Suppressor macrophage treated with lipopolysaccharide for 4 hours (primary cell): ENCODE results near the gene MEX3A.
"Not testable (repeated sequence)": the region's sequence is repeated elsewhere in the genome, so short reads cannot be mapped to it uniquely, and the experiment has no call there.

Experiments used
- DNase-seq: peaks from one replicate; pipeline ENCODE4 v3.0.0-alpha.2; 2020

MEX3A gene

DNA sequence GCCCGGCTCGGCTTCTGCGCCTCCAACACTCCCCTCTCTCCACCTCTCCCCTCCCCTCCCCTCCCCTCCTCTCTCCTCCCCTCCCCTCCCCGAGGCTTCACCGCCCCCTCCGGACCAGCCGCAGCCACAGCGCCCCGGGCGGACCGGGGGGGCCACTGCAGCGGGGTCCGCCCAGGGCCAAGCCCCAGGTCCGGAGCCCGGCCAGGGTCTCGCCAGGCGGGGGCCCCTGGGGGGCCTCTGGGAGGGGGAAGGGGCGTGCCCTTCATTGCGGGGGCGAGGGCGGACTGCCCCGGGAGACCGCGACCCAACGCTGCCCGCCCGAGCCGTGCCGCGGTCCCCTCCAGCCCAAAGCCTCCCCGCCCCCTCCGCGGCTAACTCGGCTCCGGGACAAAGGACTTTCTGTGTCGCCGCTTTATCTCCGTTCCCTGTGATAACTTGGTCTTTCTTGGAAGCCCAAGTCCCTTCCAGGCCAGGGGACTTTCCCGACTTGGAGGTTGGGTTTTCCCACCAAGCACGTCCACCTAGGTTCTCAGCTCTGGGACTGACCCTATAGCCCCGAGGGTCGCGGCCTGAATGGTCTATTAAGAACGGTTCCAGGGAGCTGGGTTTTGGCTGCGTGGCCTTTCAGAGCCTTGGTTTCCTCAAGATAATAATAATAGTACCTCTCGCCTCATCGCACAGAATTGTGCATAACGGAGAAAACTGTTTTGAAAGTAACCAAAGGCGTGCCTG lies 28.3 kb downstream of the MEX3A start, which contains the start of gene UBQLN4:
TSS of gene UBQLN4 (minus strand) at position 31 of the 732 bp plus-strand sequence. CDS start 97 bp downstream, outside the sequence.
- peak; percentile 94 for DNase-seq

DNA sequence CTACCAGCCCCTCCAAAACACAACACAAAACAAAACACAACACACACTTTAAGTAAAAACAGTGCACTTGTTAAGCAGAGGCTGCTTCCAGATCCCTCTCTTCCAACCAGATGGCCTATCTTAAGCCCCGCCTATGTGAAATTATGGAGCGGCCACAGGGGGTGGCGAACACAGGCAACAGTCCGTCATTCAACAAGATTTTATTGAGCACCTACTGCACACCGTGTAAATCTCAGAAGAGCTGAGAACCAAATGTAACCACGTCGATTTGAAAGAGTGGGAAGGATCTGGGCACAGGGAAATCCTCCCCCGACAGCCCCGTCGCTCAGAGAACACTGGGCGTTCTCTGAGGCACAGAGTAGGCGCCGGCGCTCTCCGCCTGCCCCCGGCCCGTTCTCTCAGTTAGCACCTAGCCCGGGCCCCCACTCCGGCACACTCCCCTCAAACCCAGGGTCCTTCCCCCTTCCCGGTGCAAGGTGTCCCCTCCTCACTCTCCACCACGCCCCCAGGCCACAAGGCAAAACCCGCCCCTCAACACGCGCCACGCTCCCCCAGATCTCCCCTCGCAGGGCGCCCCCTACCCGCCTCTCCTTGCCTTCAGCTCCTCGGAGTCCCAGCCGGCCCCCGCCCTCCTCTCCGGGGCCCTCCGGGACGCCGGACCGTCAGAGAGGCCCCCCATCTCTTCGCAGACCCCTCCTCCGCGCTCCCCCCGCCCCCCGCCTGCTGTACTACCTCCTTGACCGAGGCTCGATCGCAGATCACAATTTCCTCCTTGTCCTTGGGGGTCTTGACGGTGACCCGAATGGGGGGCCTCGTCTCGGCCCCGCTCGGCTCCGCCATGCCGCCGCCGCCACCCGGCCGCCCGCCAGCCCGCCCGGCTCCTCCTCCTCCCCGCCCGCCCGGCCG lies 29.1 kb downstream of the MEX3A start:
- peak; percentile 64 for DNase-seq

DNA sequence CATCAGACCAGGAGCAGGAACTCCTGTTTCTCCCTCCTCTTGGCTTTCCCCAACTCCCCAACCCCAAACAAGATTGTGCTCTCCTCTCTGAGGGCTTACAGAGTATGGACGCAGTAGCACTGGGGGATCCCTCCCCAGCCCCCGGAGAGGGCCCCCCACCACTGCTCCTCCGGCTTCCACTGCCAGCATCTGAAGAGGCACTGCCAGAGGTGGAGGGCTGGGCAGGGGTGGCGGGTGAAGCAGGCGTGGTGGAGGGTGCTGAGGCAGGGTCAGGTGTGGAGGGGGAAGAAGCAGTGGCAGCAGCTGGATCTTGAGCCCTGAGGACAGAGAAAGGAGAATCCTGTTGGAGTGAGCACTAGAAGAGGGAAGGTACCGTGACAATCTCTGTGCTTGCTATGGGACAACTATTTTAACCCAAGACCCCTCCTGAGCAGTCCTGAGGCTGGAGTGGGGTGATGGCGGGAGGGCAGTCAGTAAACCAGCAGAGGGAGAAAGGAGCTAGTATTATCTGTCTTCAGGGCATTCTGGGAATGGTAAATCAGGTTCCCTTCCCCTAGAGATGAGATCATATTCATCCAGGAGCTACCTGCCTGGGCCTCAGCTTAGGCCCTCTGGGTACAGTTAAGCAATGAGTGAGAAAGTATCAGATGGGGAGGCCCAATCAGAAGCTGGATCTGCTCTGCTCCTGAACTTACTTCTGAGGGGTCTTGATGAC lies 31.1 kb downstream of the MEX3A start:
- no peak for DNase-seq

DNA sequence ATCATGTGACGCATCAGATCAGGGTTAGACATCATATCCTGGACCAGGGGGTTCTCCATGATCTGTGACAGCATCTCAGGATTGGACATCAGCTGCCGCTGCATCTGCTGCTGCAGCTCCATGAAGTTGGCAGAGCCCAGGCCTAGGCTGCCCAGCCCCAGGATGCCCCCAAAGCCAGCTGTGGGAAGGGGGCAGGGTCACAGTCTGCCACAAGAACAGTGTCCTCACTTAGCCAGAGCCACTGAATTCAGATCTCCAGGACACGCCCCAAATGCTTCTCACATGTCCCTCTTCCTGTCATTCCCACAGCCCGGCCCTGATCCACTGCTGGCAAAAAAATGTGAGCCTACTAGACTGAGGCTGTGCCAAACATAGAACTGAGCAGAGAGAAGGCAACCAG lies 31.9 kb downstream of the MEX3A start:
- DNase-seq: no peak

DNA sequence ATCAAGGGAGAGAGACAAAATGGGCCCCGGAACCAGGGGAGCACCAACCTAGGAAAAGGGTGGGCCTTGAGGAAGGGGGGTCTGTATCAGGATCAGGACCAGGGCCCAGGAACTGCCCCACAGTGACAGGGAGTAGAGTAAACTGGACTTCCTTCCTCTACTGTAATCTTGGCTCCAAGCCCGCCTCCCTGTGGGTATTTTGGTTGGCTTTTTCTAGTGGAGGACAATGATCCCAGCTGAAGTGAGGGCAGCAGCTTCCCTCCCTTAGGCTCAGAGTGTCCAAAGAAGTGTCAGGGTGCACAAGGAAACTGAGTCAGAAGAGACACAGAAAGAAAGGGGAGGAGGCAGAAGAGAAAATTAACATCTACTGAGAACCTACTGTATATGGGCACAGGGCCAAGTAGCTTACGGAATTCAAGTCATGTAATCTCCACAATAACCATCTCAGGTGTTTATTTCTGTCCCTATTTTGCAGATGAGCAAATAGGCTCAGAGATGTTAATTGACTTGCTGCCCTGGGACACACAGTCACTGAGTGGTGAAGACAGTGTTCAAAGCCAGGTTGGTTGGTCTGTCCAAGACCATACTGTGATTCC lies 33.5 kb downstream of the MEX3A start:
- DNase-seq: no peak

DNA sequence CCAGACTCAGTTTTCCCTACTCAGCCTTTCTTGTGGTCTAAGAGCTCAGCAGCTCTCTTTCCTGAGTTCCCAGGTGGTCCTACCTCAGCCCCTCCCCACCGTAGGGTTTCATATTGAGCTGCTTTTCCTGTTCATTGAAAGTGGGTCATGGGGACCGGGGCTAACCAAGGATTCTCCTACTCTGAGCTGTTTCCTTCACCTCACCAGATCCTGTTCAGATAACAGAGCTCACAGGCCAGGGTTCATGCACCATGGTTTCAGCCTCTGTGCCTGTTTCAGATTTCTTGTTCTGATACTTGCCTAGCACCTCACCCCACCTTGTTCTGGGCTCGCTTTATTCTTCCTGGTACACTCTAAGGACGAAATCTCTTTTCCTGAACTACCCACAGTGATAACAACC lies 37.2 kb downstream of the MEX3A start:
- DNase-seq: no peak

DNA sequence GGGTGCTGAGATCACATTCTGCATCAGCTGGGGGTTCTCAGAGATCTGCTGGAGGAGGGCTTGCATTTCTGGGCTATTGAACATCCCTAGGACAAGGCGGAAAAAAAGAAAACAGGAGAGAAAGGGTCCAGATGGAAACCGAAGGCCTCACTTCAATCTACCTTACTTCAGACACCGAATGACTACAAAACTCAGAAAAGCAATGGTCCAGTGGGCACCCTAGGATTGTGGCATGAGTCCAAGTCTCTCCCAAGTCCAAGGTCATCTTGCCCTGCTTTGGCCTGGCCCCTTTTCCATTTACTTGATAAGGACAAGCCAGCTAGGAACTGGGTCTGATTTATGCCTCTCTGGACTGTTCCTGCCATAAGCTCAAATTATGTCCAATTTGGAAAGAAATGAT lies 39.4 kb downstream of the MEX3A start:
- DNase-seq: no peak

DNA sequence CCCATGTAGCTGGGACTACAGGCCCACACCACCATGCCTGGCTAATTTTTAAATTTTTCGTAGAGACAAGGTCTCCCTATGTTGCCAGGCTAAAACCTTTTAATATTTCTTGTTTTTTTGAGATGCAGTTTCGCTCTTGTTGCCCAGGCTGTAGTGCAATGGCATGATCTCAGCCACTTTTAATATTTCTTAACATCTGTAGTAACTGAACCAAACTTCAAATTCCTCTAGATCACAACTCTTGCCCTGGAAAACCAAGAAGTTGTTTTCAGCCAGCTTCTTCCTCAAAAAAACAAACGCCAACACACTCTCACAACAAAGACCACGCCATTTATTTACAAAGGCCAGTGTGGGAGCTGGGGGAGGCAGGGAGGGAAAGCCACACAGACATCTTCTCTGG lies 47.3 kb downstream of the MEX3A start:
- not testable (repeated sequence) for DNase-seq

DNA sequence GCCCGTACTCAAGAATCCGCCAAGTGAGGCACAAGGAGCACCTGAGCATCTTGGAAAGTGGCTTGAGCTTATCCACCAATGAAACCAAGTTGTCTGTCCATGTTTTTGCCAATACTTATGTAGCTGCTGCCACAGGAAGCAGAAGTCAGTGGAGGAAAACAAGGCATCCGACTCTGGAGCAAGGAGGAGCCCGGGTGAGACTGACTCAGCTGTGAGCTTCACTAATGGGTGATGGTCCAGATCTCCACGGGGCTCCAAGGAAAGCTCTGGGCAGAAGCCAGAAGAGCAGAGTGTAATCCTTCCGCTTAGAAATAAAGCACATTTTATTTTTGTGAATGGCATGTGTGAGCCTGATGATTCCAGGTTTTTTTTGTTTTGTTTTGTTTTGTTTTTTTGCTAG lies 49.3 kb downstream of the MEX3A start:
- no peak for DNase-seq

DNA sequence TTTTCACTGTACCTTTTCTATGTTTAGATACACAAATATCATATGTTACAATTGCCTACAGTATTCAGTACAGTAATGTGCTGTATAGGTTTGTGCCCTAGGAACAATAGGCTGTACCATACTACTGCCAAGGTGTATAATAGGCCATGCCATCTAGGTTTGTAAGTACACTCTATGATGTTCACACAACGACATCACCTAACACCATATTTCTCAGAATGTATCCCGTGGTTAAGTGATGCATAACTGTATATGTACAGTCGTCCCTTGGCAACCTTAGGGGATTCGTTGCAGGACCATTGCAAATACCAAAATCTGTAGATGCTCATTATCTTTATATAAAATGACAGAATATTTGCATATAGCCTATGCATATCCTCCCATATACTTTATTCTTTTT lies 55.7 kb downstream of the MEX3A start:
- DNase-seq: no peak

DNA sequence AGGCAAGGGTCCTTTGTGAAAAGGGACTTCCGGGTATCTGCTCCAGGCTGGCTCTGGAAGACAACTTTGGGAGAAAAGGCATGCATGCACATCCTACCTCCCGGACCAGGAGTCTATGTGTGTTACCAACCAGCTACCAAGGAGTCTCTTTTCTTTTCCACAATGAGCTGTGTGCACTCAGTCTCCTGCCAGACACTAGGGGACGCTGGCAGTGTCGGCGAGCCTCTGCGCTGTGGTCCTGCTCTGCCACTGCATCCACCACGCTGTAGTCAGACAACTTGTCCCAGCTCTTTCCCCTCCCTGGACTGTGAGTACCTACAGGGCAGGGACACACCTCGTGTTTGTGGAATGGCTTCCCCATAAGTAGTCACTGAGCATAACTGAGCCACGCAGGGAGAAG lies 56.4 kb downstream of the MEX3A start:
- DNase-seq: peak; percentile 54

DNA sequence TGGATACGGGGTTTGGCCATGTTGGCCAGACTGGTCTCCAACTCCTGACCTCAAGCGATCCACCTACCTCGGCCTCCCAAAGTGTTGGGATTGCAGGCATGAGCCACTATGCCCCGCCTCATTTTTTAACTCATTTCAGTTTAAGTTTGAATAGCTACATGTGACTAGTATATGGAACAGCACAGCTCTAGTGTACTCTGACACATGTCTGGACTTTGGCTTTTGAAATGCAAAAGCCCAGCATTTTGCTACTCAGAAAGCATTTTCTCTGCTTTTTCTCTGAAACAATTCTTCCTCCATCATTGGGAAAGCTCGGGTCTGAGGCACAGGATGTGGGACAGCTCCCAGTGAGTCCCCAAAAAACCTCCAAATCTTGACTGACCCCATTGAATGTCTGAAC lies 57.5 kb downstream of the MEX3A start:
- no peak for DNase-seq
